GM18502 (cell line): Measurements from ENCODE around the gene TMEM266.

Experiments
- ATAC-seq: cut with Tn5 transposase; IDR thresholded peaks from one replicate; pipeline ENCODE4 v1.9.1; 2021; ENCODE audit warnings: mild to moderate bottlenecking; ENCODE audit not compliant: unreplicated experiment, poor library complexity

TMEM266 gene

DNA sequence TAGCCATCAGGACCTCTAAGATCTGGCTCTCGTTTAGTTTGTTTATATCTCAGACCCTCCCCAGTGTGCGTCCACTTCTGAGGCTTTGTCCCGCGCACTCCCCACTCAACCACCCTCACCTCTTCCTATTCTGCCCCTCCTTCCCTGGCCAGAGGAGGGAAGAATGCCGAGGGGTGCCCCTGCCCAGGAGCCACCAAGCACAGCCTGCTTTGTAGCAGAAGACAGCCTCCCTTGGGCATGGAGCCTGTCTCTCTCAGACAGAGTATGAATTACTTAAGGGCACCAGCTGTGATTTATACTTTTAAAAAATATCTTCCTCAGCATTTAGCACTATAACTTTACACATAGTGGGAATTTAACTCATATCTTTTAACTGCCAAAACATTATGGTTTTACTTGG is 6.0 kb downstream of the TMEM266 start:
- ATAC-seq: no peak

DNA sequence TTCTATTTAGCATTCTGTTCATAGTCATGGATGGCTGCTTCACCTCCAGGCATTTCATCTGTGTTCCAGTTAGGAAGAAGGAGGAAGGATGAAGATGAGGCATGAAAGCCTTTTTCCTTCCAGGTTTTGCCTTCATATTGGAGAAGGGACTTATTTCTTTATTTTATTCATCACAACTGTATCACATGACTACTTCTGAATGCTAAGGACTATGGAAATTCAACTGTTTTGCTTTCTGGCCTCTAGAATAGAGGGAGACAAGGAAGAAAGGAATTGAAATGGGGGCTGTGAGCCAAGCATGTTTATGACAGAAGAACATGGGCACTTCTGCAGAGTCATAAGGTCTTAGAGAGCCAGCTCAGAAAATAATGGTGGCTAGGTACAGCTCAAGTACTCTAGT is 10.4 kb downstream of the TMEM266 start:
- ATAC-seq: no peak

DNA sequence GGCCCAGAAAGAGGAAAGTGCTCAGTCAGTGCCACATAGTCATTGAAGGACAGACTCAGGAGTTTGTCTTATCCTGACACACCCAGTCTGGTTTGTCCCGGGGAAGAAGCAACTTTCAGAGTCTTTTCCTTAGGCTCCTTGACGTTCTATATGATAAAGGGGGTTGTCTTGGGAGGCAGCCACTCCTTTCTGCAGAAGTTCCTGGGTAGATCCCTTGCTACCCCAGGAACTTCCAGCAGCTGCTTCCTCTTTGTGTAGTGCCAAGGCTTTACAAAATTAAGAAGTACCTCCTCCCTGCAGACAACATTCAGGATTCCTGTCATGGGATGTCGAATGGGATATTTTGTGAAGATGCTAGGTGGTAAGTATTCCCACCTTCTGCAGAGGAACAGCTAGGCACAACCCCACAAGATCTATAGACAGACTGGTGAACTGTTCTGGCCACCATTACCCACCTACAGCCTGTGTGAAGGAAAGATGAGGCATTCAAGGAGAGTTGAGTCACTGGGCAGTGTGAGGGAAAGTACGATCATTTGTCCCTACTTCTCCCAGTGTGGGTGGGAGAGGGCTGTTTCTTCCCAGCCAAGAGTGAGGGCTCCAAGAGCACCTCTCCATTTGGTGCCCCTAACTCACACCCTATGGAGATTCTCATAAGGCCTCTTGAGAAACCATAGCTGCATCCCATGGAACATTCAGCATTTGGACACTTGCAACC is 11.3 kb downstream of the TMEM266 start:
- no peak for ATAC-seq

DNA sequence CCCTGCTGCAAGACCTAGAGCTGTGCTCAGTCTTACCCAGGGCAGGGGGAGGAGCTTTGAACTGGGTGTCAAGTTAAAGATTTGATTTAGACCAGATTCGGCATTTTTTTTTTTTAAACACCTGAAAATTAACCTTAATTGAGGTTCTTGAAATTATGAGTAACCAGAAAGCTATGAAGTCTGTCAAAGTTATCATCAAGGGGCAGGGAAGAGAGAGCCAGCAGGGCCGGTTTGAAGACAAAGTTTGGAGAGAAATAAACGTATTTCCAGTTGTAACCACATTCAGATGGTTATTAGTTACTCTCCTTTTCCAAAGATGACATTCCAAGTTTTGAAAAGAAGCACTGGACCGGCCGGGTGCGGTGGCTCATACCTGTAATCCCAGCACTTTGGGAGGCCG is 12.0 kb downstream of the TMEM266 start:
- no peak for ATAC-seq

DNA sequence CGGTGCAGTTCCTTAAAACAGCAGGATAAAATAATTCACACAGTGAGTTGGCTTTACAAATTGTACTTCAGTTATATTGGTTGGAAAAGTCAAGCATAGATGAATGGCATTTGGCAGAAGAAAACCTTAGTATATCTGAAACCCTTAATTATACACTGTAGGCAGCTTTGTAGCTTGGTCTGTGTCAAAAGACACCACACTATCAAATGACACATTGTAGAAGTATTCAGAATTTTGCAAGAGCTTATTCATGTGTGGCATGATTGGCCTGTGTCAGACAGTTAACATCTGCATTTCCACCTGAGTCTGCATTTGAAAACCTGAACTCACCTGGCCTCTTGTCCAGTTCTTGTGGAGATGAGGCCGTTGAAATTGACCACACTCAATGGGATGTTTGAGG is 13.8 kb downstream of the TMEM266 start:
- ATAC-seq: no peak

DNA sequence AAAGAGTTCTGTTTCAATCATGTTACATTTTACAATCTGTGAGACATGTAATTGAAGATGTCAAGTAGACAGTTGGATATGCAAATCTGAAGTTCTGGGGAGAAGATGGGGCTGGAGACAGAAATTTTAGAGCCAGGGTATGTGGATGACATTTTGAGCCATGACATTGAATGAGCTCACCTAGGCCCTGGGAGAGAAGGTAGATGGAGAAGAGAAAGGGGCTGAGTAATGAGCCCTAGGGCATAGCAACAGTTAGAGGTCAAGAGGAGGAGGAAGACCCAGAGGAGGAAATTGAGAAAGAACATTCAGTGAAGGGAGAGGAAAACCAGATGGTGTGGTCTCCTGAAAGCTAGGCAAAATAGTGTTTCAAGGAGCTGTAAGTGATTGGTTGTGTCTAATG is 15.3 kb downstream of the TMEM266 start:
- ATAC-seq: no peak

DNA sequence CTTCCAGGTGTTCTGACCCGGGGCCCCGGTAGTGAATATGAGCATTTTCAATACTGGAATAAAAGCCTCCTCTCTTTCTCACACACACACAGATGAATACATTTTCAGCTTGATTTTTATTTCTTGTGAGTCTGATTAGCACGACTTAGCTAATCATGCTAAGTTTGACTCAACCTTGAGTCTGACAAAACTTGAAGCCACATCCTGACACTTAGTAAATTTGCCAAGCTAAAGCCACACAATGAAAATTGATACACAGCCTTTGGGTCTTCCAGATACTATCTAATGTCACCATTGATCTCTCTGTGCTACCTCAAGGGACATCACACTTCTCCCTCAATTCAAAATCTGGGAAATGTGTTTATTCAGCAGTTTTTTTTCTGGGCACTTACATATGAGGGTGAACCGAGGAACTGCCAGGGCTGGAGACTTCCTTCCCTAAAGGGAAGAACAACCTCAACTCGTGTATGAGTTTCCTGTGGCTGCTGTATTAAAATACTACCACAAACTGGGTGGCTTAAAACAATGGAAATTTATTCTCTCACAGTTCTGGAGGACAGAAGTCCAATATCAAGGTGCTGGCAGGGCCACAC is 18.6 kb downstream of the TMEM266 start:
- no peak for ATAC-seq

DNA sequence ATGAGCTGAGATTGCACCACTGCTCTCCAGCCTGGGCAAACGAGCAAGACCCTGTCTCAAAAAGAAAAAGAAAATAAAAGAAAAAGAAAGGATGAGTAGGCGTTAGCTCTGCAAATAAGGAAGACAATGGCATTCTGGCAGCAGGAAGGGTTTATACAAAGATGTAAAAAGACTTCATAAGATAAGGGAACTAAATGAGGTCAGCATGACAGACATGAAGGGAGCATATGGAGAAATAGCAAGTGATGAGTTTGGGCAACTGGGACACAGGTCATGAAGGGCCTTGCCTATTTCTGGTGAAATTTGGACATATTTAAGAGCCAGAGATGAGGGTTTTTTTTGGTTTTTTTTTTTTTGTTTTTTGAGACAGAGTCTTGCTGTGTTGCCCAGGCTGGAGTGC is 24.5 kb downstream of the TMEM266 start:
- no peak for ATAC-seq

DNA sequence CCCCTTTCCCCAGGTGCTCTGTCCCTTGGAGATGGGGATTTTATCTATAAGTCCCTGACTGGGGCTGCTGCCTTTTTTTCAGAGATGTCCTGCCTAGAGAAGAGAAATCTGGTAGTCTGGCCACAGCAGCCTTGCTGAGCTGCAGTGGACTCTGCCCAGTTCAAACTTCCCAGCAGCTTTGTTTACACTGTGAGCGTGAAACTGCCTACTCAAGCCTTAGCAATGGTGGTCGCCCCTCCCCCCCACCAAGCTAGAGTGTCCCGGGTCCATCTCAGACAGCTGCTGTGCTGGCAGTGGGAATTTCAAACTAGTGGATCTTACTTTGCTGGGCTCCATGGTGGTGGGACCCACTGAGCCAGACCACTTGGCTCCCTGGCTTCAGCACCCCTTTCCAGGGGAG is 38.9 kb downstream of the TMEM266 start:
- no peak for ATAC-seq

DNA sequence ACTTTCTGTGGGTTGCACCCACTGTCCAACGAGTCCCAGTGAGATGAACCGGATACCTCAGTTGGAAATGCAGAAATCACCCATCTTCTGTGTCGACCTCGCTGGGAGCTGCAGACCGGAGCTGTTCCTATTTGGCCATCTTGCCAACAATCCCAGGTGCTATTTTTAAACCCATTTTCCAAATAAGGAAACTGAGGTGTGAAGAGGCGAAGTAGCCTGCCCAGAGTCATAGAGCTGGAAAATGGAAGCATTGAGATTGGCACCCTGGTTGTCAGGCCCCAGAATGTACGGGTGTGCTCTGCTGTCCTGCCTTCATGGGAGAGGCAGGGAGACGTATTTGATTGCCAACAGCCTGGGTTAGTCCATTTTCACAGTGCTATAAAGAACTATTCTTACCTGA is 39.6 kb downstream of the TMEM266 start:
- ATAC-seq: no peak

DNA sequence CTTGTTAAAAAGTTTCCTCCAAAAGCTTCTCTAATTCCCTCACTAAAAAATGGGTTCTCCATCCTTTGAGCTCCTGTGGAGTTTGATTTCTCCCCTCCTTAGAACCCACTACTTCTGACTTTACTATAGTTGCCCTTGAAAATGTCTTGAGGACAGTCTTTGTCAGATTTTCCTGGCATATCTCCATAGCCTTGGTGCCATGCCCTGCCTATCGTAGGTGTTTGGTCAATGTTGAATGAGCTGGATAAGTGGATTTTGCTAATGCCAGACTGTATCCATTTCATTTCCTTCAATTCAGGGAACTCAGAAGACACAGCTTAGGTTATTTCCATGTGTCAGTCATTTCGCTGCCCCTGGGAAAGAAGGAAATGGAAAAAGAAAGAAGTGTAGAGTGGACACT is 40.6 kb downstream of the TMEM266 start:
- no peak for ATAC-seq

DNA sequence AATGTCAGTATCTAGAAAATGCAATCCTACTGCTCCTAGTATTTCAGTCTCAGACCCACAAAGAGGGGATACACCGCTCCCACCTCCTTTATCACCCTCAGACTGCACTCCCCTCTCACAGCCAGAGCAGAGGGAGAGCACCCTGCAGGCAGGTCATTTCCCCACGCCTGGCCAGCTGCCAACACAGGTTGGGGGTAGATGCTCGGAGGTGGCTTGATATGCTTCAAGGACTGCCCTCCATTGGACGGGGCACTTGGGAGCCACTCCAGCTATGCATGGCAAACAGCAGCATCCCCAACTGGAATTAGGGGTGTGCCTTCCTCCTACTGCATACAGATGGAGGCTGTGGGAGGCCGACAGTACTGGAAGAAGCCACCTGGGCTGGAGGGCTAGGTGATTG is 41.9 kb downstream of the TMEM266 start:
- ATAC-seq: no peak

DNA sequence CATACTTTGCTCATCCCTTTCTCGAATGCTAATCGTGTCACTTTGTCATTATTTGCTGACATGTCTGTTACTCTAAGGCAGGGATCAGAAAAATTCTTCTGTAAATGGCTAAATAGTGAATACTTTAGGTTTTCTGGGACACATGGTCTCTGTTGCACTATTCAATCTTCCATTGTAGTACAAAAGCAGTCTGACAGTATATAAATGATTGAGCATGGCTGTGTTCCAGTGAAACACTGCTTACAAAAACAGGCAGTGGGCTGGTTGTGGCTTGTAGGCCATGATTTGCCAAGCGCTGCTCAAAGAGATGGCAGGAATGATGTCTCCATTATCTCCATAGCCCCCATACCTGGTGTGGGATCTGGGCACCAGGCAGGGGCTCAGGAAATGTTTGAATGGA is 45.6 kb downstream of the TMEM266 start:
- no peak for ATAC-seq

DNA sequence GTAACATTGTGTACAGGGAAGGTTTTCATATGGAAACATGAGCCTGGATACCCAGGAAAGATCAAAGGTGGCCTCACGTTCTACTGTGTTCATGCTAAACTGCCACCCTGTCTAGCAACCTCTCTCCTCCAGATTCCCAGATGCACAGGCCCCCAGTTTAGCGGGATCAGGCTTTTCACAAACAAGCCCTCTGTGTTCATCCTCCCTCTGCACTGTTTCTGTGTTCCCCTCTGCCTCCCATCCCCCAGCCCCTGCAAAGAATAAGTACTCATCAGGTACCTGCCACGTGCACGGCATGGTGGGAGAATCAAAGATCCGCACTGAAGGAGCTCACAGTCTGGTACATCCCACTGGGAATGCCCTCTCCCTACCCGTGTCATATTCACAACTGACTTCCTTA is 46.1 kb downstream of the TMEM266 start:
- no peak for ATAC-seq

DNA sequence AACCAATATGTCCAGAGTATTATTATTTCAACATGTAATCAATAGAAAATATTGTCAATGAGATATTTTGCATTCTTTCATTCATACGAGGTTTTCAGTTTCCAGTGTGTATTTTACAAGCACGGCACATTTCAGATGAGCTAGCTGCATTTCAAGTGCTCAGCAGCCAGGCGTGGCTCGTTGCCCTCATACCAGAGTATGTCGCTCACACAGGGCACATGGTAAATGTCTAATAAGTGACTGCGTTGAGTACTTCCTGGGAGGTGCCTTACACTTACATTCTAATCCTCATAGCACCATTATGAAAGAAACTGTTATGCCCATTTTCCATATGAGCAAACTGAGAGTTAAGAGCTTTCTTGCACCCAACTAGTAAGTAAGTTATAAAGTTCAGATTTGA is 47.4 kb downstream of the TMEM266 start:
- no peak for ATAC-seq

DNA sequence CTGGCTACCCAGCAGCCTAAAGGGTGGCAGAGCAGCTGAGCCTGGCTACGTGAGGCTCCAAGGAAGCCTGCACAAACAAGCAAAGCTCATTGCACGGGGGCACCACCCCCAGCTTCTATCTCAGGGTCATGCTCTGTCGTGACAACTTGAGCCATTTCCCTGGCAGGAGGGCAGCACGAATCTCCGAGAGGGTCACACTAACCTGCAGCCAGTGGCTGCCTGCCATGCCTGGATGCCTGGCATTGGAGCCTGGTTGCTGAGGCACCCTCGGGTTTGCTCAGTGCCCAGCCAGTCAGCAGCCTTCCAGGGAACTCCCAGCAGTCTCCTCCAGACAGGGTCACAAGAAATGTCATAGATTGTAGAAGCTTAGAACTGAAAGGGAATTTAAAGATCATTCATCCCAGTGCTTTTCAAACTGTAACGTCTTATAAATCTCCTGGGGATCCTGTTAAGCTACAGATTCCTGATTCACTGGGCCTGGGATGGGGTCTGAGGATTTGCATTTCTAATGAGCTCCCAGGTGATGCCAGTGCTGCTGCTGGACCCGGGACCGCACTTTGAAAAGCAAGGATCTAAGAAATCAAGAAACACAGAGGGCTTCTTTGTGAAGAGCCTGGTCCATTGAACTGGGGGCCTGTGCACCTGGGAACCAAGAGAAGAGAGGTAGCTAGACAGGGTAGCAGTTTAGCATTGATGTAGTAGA is 48.4 kb downstream of the TMEM266 start:
- ATAC-seq: no peak

DNA sequence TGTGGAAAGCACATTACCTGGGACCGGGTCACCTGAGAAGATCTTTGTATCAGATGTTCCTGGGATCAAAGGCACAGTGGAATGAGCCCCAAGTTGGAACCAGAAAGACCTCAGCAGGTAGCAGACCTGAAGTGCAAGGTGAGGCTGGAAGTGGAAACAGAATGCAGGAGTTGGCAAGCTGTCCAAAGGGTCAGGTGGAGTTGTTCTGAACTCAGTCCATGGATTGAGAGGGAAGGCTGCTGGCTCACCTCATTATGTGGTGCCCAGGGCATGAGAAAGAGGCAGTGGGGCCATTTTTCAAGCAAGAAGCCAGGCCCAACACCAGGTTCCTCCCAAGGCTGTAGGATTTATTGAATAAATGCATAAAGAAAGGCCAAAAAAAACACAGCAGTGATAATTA is 49.3 kb downstream of the TMEM266 start:
- ATAC-seq: no peak

DNA sequence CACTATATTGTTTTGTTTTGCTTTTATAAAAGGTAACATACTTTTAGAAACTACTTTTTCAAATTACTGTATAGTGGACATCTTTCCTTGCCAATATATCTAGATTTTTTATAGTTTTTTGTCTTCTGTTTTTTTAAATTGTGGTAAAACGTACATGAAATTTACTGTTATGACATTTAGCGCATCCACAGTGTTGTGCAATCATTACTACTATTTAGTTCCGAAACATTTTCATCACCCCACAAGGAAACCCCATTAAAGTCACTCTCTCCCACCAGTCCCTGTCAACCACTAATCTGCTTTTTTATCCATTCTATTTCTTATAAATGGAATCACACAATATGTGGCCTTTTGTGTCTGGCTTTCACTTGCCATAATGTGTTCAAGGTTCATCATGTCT is 54.8 kb downstream of the TMEM266 start:
- ATAC-seq: no peak

DNA sequence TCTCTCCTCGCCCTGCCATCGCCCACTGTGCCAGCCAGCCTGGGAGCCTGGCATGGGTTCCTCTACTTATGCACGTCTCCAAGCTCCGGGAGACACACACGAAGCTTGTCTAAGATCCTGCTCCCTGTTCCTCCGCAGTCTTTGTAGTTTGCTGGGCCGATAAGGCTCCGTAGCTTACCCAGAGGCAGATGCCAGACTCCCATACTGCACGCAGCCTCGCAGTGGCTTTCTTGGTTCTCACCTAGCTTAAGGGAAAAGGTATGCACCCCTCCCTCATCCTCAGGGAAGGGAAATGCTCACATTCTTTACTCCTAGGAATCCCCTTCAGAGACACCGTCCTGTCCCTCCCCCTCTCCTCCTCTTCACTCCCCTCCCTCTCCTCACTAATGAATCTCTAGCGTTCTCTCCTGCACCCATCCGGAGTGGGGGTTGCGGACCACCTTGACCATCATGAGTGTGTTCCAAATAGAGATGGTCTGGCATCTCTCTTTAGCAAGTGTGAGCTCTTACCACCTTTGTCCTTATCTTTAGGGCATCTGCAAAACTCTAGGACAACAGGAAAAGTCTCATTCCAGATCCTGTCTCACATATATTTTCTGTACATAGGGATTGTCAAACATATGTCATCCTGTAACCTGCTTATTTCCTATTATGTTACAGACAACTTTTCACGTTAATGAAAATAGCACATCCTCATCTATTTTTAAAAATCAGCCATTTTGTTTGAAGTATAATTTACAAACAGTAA is 56.5 kb downstream of the TMEM266 start:
- ATAC-seq: no peak

DNA sequence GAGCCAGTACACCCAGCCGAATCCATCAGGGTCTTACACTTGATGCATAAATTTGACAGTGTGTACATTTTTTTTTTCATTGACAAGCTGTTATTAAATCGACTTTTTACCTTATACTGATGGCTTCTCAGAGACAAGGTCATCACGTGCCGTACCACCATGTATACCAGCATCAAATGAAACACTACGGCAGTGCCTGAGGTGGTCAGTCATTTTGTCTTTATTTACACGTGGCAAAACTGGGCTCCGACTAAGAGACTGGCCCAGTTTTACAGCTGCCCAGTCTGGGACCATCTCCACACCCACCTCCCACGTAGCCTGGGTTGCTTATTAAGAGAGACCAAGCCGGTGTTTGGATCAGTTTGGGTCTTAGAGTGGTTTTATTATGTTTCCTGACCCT is 57.4 kb downstream of the TMEM266 start:
- ATAC-seq: no peak

DNA sequence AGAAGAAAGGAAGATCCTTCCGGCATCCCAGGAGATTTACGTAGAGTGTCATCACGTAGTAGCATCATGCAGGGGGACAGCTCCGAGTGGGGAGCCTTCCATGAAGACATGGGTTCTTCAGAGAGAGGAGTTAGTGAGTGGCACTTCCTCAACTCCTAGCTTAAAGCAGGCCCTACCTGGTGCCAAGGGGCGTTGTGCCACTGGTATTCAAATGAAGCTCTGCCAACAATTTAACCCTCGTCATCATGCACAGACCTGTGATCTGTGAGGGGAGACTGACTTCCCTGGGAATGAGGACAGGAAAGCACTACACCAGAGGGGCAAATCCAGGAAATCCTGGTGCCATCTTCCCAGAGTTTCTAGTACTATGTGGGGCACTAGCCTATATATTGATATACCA is 59.0 kb downstream of the TMEM266 start:
- no peak for ATAC-seq
